Epithelial cell of proximal tubule (primary cell): ENCODE results near the gene CLCF1. TPM values are rescaled to one million over a fixed set of nuclear protein-coding genes. Genes with fewer than 3 reads are reported as not detected.

Source experiments
- DNase-seq: peaks from one replicate; pipeline ENCODE4 v3.0.0-alpha.2; 2011; ENCODE audit warnings: low read depth
- H3K4me3 ChIP-seq: 2 replicates; pipeline ENCODE4 v1.5.1; 2011; ENCODE audit warnings: low read depth, mild to moderate bottlenecking, low read length
- CTCF ChIP-seq: conservative IDR thresholded peaks from 2 replicates; pipeline ENCODE4 v1.5.1; 2012; ENCODE audit warnings: low read depth, mild to moderate bottlenecking, low read length
- total RNA-seq: library from RNA; depleted of rRNA; stranded (reverse); fragments of >200 nt; gene quantifications from 2 replicates; pipeline ENCODE4 v1.2.3, GENCODE V29; 2015

Gene CLCF1
- total RNA-seq, 1 donor from 2014 or later = 44.6 TPM

GRCh38 chr11:67397986-67398660 lies 24.7 kb upstream of the CLCF1 start:
- H3K4me3 ChIP-seq = no peak overlapping the region
- no peak for TF ChIP-seq CTCF
- no peak for DNase-seq

DNA sequence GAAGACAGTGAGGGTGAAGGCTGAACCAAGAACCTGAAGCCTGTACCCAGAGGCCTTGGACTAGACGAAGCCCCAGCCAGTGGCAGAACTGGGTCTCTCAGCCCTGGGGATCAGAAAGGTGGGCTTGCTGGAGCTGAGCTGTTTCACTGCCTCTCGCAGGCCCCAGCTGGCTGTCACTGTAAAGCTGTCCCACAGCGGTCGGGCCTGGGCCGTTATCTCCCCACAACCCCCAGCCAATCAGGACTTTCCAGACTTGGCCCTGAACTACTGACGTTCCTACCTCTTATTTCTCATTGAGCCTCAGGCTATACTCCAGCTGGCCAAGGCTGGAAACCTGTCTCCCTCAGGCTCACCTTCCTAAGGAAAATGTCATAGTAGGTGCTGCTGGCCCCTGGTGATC lies 24.1 kb upstream of the CLCF1 start:
- no peak for TF ChIP-seq CTCF
- DNase-seq = no peak
- H3K4me3 ChIP-seq = no peak overlapping the region

- H3K4me3 ChIP-seq = no peak overlapping the region
- no peak for TF ChIP-seq CTCF
- DNase-seq = no peak
These were observed 23.4 kb upstream of the CLCF1 start for GRCh38 chr11:67396587-67397389.

DNA sequence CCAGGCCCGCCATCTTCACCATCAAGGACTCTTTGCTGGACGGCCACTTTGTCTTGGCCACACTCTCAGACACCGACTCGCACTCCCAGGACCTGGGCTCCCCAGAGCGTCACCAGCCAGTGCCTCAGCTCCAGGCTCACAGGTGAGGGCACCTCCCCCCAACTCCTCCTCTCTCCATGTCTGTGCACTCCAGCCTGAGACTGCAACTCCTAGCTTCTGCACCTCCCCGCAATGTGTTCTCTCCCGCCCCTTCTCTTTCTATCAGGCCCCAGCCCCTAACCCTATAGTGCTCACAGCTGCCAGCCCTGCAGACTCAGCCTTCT lies 22.8 kb upstream of the CLCF1 start:
- no peak for DNase-seq
- TF ChIP-seq CTCF = no peak

GRCh38 chr11:67395555-67396258 lies 22.3 kb upstream of the CLCF1 start:
- TF ChIP-seq CTCF = no peak
- DNase-seq = no peak
- H3K4me3 ChIP-seq = no peak overlapping the region

More for the DNA sequence above, 22.8 kb upstream of the CLCF1 start:
- H3K4me3 ChIP-seq = no peak overlapping the region

- TF ChIP-seq CTCF = no peak
- no peak for DNase-seq
- no peak overlapping the region for H3K4me3 ChIP-seq
These were observed 20.6 kb upstream of the CLCF1 start for GRCh38 chr11:67393990-67394389.
